ENCODE measurements around the gene SYNM. TPM values are rescaled to one million over a fixed set of nuclear protein-coding genes. Genes with fewer than 3 reads are reported as not detected.

Gene SYNM
- total RNA-seq, 1 donor from 2014 or later: 37.7 TPM

DNA sequence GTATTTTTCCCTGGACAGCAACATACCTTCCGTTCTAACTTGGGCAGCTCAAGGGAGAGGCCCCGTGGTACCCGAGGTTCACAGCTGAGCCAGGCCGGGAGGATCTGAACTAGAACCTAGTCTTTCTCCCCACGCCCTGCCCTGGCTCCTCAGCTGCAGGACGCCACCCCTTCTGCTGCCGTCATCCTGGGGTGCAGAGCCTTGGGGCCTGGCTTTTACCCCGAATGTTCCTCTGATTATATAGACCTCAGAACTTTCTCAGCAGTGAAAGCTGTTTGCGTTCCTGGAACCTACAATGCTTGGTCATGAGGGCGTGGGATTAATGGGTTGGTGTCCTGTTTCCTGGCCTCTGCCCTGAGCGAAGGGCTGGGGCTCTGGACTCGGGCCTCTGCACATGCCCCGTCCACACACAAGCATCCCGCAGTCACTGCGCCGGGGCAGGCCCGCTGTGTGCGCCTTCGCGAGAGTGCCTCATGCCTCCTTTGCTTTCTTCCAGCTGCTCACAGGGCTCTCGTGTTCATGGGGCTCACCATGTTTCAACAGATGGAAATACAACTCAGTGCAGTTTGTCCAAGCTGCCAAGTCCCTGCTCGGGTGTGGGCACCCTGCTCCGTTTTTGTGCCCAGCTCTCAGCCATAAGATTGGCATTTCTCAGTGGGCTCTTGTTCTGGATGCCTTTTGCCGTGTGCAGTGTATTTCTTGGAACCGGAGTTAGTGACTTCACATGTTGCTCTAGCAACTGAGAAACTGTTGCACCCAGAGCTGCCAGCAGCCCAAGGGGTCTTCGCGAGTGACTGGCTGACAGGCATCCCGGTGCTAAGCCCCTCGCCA is 20.4 kb downstream of the SYNM start:
- H3K27ac ChIP-seq: peak overlapping the region; percentile 97 to 98
- H3K27me3 ChIP-seq: no peaks in the 10 kb centered on the region
- H3K36me3 ChIP-seq: peaks cover 4 to 7% of the 10 kb centered on the region in 2 donors
- no peaks in the 10 kb centered on the region for H3K9me3 ChIP-seq
- TF ChIP-seq, protein P1, sequence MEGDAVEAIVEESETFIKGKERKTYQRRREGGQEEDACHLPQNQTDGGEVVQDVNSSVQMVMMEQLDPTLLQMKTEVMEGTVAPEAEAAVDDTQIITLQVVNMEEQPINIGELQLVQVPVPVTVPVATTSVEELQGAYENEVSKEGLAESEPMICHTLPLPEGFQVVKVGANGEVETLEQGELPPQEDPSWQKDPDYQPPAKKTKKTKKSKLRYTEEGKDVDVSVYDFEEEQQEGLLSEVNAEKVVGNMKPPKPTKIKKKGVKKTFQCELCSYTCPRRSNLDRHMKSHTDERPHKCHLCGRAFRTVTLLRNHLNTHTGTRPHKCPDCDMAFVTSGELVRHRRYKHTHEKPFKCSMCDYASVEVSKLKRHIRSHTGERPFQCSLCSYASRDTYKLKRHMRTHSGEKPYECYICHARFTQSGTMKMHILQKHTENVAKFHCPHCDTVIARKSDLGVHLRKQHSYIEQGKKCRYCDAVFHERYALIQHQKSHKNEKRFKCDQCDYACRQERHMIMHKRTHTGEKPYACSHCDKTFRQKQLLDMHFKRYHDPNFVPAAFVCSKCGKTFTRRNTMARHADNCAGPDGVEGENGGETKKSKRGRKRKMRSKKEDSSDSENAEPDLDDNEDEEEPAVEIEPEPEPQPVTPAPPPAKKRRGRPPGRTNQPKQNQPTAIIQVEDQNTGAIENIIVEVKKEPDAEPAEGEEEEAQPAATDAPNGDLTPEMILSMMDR (IDR thresholded peaks at IDR 0.05): no peak
- intact Hi-C loops (cut with DNase I): loop anchor here (1.0 kb wide), 2 partner anchors 18 to 19 kb away; no protein-coding TSS in a partner anchor
- peak in 1 of 2 donors; percentile 88 for DNase-seq (ENCODE audit: low spot score in 2 of 2)
- peaks cover 27 to 46% of the 10 kb centered on the region in 2 donors for H3K4me1 ChIP-seq
- H3K4me3 ChIP-seq: peak overlapping the region in 1 of 2 donors; percentile 59

GRCh38 chr15:99126131-99126588 is 21.3 kb downstream of the SYNM start:
- Histone ChIP-seq H3K4me1 (peaks cover 27 to 46% of the 10 kb centered on the region in 2 donors), H3K9me3 (no peaks in the 10 kb centered on the region), H3K27me3 (no peaks in the 10 kb centered on the region), H3K36me3 (peaks cover 11 to 16% of the 10 kb centered on the region in 2 donors), H3K27ac (peak overlapping the region; percentile 97 to 98), H3K4me3 (peak overlapping the region in 1 of 2 donors; percentile 59)
- intact Hi-C loops (cut with DNase I): no loop called here
- peak in 1 of 2 donors; percentile 63 for DNase-seq (ENCODE audit: low spot score in 2 of 2)
- TF ChIP-seq, protein P1 (IDR thresholded peaks at IDR 0.05): no peak

DNA sequence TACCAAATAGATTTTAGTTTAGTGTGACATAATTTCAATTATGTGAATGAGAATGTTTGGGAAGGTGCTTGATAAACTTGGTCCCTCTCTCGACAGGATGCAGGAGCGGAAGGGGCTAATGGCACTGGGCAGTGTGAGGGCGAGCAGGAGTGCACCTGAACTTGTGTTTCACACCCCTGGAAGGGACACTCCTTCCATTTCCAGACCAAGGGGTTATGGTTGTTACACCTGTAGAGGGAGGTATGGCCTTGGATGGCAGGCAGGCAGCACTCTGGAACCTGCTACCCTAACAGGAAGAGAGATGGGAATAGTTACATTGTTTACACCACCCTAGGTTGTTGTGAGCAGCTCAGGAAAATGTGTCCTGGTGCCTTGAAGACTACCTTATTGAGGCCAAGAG is 22.1 kb downstream of the SYNM start:
- TF ChIP-seq, protein P1 (IDR thresholded peaks at IDR 0.05): no peak
- Histone ChIP-seq H3K9me3 (no peaks in the 10 kb centered on the region), H3K4me1 (peaks cover 27 to 41% of the 10 kb centered on the region in 2 donors), H3K27ac (peak overlapping the region; percentile 27 to 97), H3K27me3 (no peaks in the 10 kb centered on the region), H3K4me3 (no peak overlapping the region), H3K36me3 (peaks cover 18 to 24% of the 10 kb centered on the region in 2 donors)
- intact Hi-C loops (cut with DNase I): no loop called here
- DNase-seq (ENCODE audit: low spot score in 2 of 2): peak in 1 of 2 donors; percentile 49

DNA sequence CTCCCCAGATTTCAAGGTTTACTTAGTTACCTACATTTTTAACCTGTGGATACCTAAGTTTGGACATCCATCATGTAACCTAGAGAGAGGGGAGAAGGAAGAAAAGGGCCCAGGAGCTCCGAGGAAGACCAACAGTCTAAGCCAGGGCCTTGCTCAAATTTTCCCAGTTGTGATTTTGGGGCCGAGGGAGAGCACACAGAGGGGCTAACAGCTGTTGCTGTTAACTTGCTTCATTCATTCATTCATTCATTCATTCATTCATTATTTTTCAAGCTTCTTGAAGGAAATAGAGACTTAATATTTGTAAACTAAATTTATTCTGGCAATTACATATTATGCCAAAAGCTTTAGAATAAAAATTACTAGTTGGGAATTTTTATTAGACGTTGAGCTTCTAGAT is 22.9 kb downstream of the SYNM start:
- intact Hi-C loops (cut with DNase I): no loop called here
- no peak overlapping the region for H3K27ac ChIP-seq
- TF ChIP-seq, protein P1 (IDR thresholded peaks at IDR 0.05): no peak

DNA sequence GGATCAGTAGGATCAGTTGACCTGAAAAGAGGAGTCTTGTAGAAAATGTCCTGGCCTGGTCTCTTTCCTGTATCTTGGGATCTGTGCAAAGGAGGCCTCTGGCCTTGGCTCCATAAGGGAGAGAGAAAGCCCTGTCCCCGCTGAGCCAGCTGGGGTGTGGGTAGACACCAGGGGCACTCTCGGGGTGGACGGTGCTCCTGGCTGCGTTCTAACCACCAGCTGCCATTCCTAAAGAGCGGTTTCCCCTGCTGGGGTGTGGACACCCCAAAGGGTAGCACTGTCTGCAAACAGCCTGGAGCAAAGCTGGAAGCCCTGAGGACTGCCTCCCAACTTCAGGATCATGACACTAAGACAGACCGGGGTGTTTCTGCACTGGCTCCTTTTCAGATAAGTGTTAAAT is 23.5 kb downstream of the SYNM start:
- peaks cover 19 to 28% of the 10 kb centered on the region in 2 donors for H3K4me1 ChIP-seq
- intact Hi-C loops (cut with DNase I): no loop called here
- DNase-seq (ENCODE audit: low spot score in 2 of 2): no peak

More for the DNA sequence above, 22.9 kb downstream of the SYNM start:
- no peaks in the 10 kb centered on the region for H3K27me3 ChIP-seq
- peaks cover 25 to 34% of the 10 kb centered on the region in 2 donors for H3K4me1 ChIP-seq
- H3K36me3 ChIP-seq: peaks cover 23 to 32% of the 10 kb centered on the region in 2 donors
- H3K9me3 ChIP-seq: no peaks in the 10 kb centered on the region
- DNase-seq (ENCODE audit: low spot score in 2 of 2): no peak
- H3K4me3 ChIP-seq: no peak overlapping the region

More for the DNA sequence above, 23.5 kb downstream of the SYNM start:
- H3K36me3 ChIP-seq: peaks cover 26 to 33% of the 10 kb centered on the region in 2 donors
- H3K27ac ChIP-seq: no peak overlapping the region
- H3K9me3 ChIP-seq: no peaks in the 10 kb centered on the region
- no peak overlapping the region for H3K4me3 ChIP-seq
- no peaks in the 10 kb centered on the region for H3K27me3 ChIP-seq
- TF ChIP-seq, protein P1 (IDR thresholded peaks at IDR 0.05): no peak
